ENCODE data around the gene FZD7.

Gene FZD7

GRCh38 chr2:201990069-201990468 is 43.6 kb upstream of the FZD7 start:
- no peak overlapping the region for H3K27ac ChIP-seq
- no peak for TF ChIP-seq CTCF (conservative IDR thresholded peaks at IDR 0.05)
- TF ChIP-seq ZFX (IDR thresholded peaks at IDR 0.05) = no peak

GRCh38 chr2:201992960-201993359 is 40.7 kb upstream of the FZD7 start:
- no peak overlapping the region for H3K27ac ChIP-seq
- TF ChIP-seq ZFX (IDR thresholded peaks at IDR 0.05) (no peak), CTCF (conservative IDR thresholded peaks at IDR 0.05) (no peak)

- no peak overlapping the region for H3K27ac ChIP-seq
- TF ChIP-seq CTCF (conservative IDR thresholded peaks at IDR 0.05) (no peak), ZFX (IDR thresholded peaks at IDR 0.05) (no peak)
These were observed 38.5 kb upstream of the FZD7 start for GRCh38 chr2:201994973-201995638.

- H3K27ac ChIP-seq = no peak overlapping the region
- no peak for TF ChIP-seq CTCF (conservative IDR thresholded peaks at IDR 0.05)
- no peak for TF ChIP-seq ZFX (IDR thresholded peaks at IDR 0.05)
These were observed 37.6 kb upstream of the FZD7 start for GRCh38 chr2:201996006-201996405.

- H3K27ac ChIP-seq = no peak overlapping the region
- TF ChIP-seq CTCF (conservative IDR thresholded peaks at IDR 0.05) (no peak), ZFX (IDR thresholded peaks at IDR 0.05) (no peak)
These were observed 36.9 kb upstream of the FZD7 start for GRCh38 chr2:201996679-201997314.

- H3K27ac ChIP-seq = no peak overlapping the region
These were observed 34.4 kb upstream of the FZD7 start for GRCh38 chr2:201999279-201999678.

More at GRCh38 chr2:201999279-201999678, 34.4 kb upstream of the FZD7 start:
- TF ChIP-seq ZFX (IDR thresholded peaks at IDR 0.05) = no peak
- no peak for TF ChIP-seq CTCF (conservative IDR thresholded peaks at IDR 0.05)

Measured in C4-2B (cell line).